ENCODE results near the gene CHRNB4. TPM values are rescaled to one million over a fixed set of nuclear protein-coding genes. Genes with fewer than 3 reads are reported as not detected.

Gene CHRNB4
- total and polyA plus RNA-seq, 2 of the 8 experiments (the other 6 are each of a cell fraction or from before 2014, with no cell fraction given) = 2.4 to 4.5 TPM

GRCh38 chr15:78654272-78654671, 13.3 kb upstream of the CHRNB4 start:
- FAIRE-seq = no peak
- ChIA-PET CTCF (ENCODE audit: partially characterized antibody) (interaction anchor here (0.8 to 5.6 kb wide), 6 partner anchors 10 to 56 kb away, joined by 3 to 44 read pairs (median 3); partner anchors contain the start of gene CHRNB4), POLR2A (ENCODE audit: partially characterized antibody) (interaction anchor here (1.7 kb wide), 1 partner anchor 10 kb away, joined by 5 read pairs; no protein-coding TSS in a partner anchor)
- Histone ChIP-seq H3K4me2 (ENCODE audit: insufficient read depth in 1 of 2, low read depth in 2 of 2, low read length in 2 of 2) (no peak overlapping the region), H2BK15ac (ENCODE audit: low read length) (no peak overlapping the region), H3K79me2 (ENCODE audit: control insufficient read depth in 1 of 2, insufficient read depth in 2 of 2, low read length in 2 of 2) (no peaks in the 10 kb centered on the region), H4K5ac (ENCODE audit: insufficient read length, low read depth, low read length) (no peak overlapping the region), H4K8ac (ENCODE audit: extremely low read depth, insufficient read depth, low read length) (no peak overlapping the region), H3K9ac (replicated peaks in 1 of 4; ENCODE audit: extremely low read depth in 1 of 4, low read depth in 3 of 4, low read length in 3 of 4) (no peak overlapping the region), H3K14ac (ENCODE audit: insufficient read length) (no peak overlapping the region), H3K23me2 (ENCODE audit: low read depth, low read length) (no peaks in the 10 kb centered on the region), H2BK5ac (ENCODE audit: low read depth, low read length) (no peak overlapping the region), H2AK5ac (ENCODE audit: low read depth, low read length) (no peak overlapping the region), H2AFZ (ENCODE audit: low read length) (0 out of 2 replicates have a peak overlapping the region, but pooled peaks have one; percentile 14), H3K4ac (replicated peaks; ENCODE audit: insufficient read length, low read depth, low read length) (no peak overlapping the region), H3K23ac (ENCODE audit: insufficient read length) (no peak overlapping the region), H3K4me3 (ENCODE audit: extremely low read depth in 1 of 4, insufficient read depth in 2 of 4, low read depth in 3 of 4, low read length in 4 of 4) (no peak overlapping the region), H3K27me3 (replicated peaks in 1 of 4; ENCODE audit: control insufficient read depth in 3 of 4, extremely low read depth in 1 of 4, insufficient read depth in 3 of 4, low read length in 3 of 4) (no peaks in the 10 kb centered on the region), H3K9me3 (ENCODE audit: insufficient read depth in 2 of 2, low read depth in 1 of 2, low read length in 1 of 2) (no peaks in the 10 kb centered on the region), H2BK20ac (ENCODE audit: low read length) (no peak overlapping the region), H3K36me3 (ENCODE audit: control insufficient read depth in 2 of 4, insufficient read depth in 4 of 4, low read length in 3 of 4) (no peaks in the 10 kb centered on the region), H3K4me1 (replicated peaks in 1 of 4; ENCODE audit: control insufficient read depth in 3 of 4, insufficient read depth in 4 of 4, low read length in 3 of 4) (no peaks in the 10 kb centered on the region), H3K79me1 (ENCODE audit: low read depth, low read length) (no peaks in the 10 kb centered on the region), H2BK120ac (replicated peaks; ENCODE audit: low read depth, low read length) (no peak overlapping the region), H3K18ac (ENCODE audit: extremely low read depth, low read length) (no peak overlapping the region), H3K56ac (replicated peaks; ENCODE audit: insufficient read length, low read depth, low read length) (no peak overlapping the region), H3K27ac (ENCODE audit: low read depth, low read length) (no peak overlapping the region), H4K20me1 (replicated peaks in 1 of 2; ENCODE audit: control insufficient read depth in 1 of 2, insufficient read depth in 2 of 2, low read length in 2 of 2) (no peaks in the 10 kb centered on the region), H2BK12ac (ENCODE audit: low read depth, low read length) (no peak overlapping the region), H4K91ac (replicated peaks; ENCODE audit: insufficient read length, low read length) (no peak overlapping the region)
- 92% methylated on average over 4 of the region's 4 CpGs; no CpG with 5 or more reads in 1 of the 2 experiments for WGBS, 2 experiments (ENCODE audit: extremely low coverage in 1 of 2, insufficient coverage in 1 of 2, insufficient read length in 1 of 2, insufficient replicate concordance in 2 of 2, low coverage in 1 of 2, low lambda C conversion rate in 2 of 2, missing lambda C conversion rate in 1 of 2)
- no peak for DNase-seq (ENCODE audit: low read depth in 1 of 2, low spot score in 2 of 2)
- TF ChIP-seq KDM1A (IDR thresholded peaks at IDR 0.05; ENCODE audit: borderline replicate concordance, low read length) = no peak
- no peak for TF ChIP-seq ZNF274 (IDR thresholded peaks at IDR 0.05; ENCODE audit: borderline replicate concordance, extremely low read depth, low read length)
- no peak for TF ChIP-seq TAF1 (IDR thresholded peaks at IDR 0.05; ENCODE audit: low read depth, low read length)
- TF ChIP-seq E2F6 (IDR thresholded peaks at IDR 0.05) = no peak
- TF ChIP-seq EZH2 (IDR thresholded peaks at IDR 0.05; ENCODE audit: low read depth, low read length, severe bottlenecking) = no peak
- no peak for TF ChIP-seq SP2 (IDR thresholded peaks at IDR 0.05; ENCODE audit: low read length)
- TF ChIP-seq GTF2F1 (IDR thresholded peaks at IDR 0.05; ENCODE audit: borderline replicate concordance, low read depth, low read length) = no peak
- TF ChIP-seq POLR2AphosphoS5 (IDR thresholded peaks at IDR 0.05; ENCODE audit: low read depth, low read length) = no peak
- TF ChIP-seq, protein P1, sequence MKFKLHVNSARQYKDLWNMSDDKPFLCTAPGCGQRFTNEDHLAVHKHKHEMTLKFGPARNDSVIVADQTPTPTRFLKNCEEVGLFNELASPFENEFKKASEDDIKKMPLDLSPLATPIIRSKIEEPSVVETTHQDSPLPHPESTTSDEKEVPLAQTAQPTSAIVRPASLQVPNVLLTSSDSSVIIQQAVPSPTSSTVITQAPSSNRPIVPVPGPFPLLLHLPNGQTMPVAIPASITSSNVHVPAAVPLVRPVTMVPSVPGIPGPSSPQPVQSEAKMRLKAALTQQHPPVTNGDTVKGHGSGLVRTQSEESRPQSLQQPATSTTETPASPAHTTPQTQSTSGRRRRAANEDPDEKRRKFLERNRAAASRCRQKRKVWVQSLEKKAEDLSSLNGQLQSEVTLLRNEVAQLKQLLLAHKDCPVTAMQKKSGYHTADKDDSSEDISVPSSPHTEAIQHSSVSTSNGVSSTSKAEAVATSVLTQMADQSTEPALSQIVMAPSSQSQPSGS (IDR thresholded peaks at IDR 0.05; ENCODE audit: low read length) = no peak
- TF ChIP-seq CTBP2 (IDR thresholded peaks at IDR 0.05; ENCODE audit: borderline replicate concordance, insufficient read depth, insufficient read length, low read length) = no peak
- TF ChIP-seq HDAC2 (IDR thresholded peaks at IDR 0.05; ENCODE audit: borderline replicate concordance in 1 of 2, low read depth in 2 of 2, low read length in 2 of 2) = no peak
- TF ChIP-seq CEBPB (IDR thresholded peaks at IDR 0.05; ENCODE audit: low read depth, low read length) = no peak
